Measurements from ENCODE around the gene PRSS8. TPM values are rescaled to one million over a fixed set of nuclear protein-coding genes. Genes with fewer than 3 reads are reported as not detected.

Gene PRSS8
- total RNA-seq, 5 donors from 2014 or later (not counting 1 experiment from before 2014, with no cell fraction given): 0.43 to 1.1 (median 0.55) TPM; not detected in 2

DNA sequence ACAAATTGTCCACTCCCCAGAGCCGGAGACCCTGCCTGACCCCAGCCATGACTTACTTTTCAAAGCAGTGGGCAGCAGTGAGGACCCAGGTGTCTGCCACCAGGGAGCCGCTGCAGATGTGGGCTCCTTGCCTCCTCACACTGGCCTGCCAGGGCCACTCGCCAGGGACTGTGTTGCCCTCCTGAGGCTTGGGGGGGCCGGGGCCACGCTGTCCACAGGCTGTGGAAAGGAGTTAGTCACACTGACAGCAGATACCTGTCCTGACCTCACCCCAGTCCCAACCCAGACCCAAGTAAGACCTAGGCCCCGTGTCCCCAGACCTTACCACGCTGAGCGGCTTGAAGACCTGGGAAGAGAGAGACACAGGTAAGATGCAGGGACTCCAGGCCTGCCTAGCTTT lies 48.0 kb downstream of the PRSS8 start:
- DNase-seq: no peak
- H3K27ac Mint-ChIP-seq: no peak overlapping the region
- H3K36me3 ChIP-seq (ENCODE audit: control insufficient read depth in 2 of 2, extremely low read depth in 1 of 2, insufficient read depth in 1 of 2, low read length in 1 of 2): peaks cover 11 to 55% of the 10 kb centered on the region in 2 donors
- no peaks in the 10 kb centered on the region for H3K9me3 Mint-ChIP-seq
- no peak overlapping the region for H3K27ac ChIP-seq (ENCODE audit: low read length)
- H3K4me1 ChIP-seq (ENCODE audit: control insufficient read depth in 1 of 2, extremely low read depth in 1 of 2, insufficient read depth in 2 of 2, low read length in 2 of 2): peaks cover 0 to 2% of the 10 kb centered on the region in 2 experiments
- POLR2A ChIA-PET: no interaction called here
- H3K9me3 ChIP-seq: no peaks in the 10 kb centered on the region
- H3K27me3 Mint-ChIP-seq: no peaks in the 10 kb centered on the region
- no peak for ATAC-seq (replicated peaks in 1 of 4)
- H3K36me3 Mint-ChIP-seq: peaks cover 12% of the 10 kb centered on the region
- no peak overlapping the region for H3K4me3 Mint-ChIP-seq
- 96% methylated on average over 3 of the region's 8 CpGs for WGBS (ENCODE audit: insufficient coverage)
- no peaks in the 10 kb centered on the region for H3K27me3 ChIP-seq (replicated peaks in 1 of 2; ENCODE audit: control insufficient read depth in 2 of 2, extremely low read depth in 1 of 2, insufficient read depth in 2 of 2, low read length in 1 of 2)
- H3K4me3 ChIP-seq (ENCODE audit: control insufficient read depth in 1 of 2, extremely low read depth in 1 of 2, low read length in 1 of 2): no peak overlapping the region
- H3K4me1 Mint-ChIP-seq: peaks cover 2 to 13% (median 6%) of the 10 kb centered on the region in 3 donors
- CTCF ChIA-PET: no interaction called here

DNA sequence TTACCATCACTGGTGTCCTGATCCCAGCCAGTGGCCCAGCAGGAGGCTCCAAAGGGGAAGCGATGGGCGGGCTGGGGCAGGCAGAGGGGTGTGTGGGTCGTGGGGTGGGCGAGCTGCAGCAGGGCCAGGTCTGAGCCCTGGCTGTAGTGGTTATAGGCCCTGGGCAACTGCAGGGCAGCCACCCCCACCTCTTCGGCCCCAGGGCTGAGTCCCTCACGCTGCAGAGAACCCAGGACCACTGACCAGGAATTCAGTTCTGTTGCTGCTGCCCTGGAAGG lies 49.0 kb downstream of the PRSS8 start:
- no peak overlapping the region for H3K27ac ChIP-seq (ENCODE audit: low read length)
- 100% methylated on average over 2 of the region's 6 CpGs for WGBS (ENCODE audit: insufficient coverage)
- no peaks in the 10 kb centered on the region for H3K27me3 Mint-ChIP-seq
- no peak overlapping the region for H3K4me3 ChIP-seq (ENCODE audit: control insufficient read depth in 1 of 2, extremely low read depth in 1 of 2, low read length in 1 of 2)
- ATAC-seq (replicated peaks in 1 of 4) (no peak), DNase-seq (no peak)
- no peaks in the 10 kb centered on the region for H3K9me3 Mint-ChIP-seq
- H3K27me3 ChIP-seq (replicated peaks in 1 of 2; ENCODE audit: control insufficient read depth in 2 of 2, extremely low read depth in 1 of 2, insufficient read depth in 2 of 2, low read length in 1 of 2): no peaks in the 10 kb centered on the region
- H3K36me3 Mint-ChIP-seq: peaks cover 15% of the 10 kb centered on the region
- no peak overlapping the region for H3K27ac Mint-ChIP-seq
- peaks cover 11 to 61% of the 10 kb centered on the region in 2 donors for H3K36me3 ChIP-seq (ENCODE audit: control insufficient read depth in 2 of 2, extremely low read depth in 1 of 2, insufficient read depth in 1 of 2, low read length in 1 of 2)
- ChIA-PET POLR2A (no interaction called here), CTCF (no interaction called here)
- H3K4me1 Mint-ChIP-seq: peaks cover 4 to 22% (median 11%) of the 10 kb centered on the region in 3 donors
- H3K4me3 Mint-ChIP-seq: no peak overlapping the region
- no peaks in the 10 kb centered on the region for H3K9me3 ChIP-seq
- peaks cover 0 to 10% of the 10 kb centered on the region in 2 experiments for H3K4me1 ChIP-seq (ENCODE audit: control insufficient read depth in 1 of 2, extremely low read depth in 1 of 2, insufficient read depth in 2 of 2, low read length in 2 of 2)

DNA sequence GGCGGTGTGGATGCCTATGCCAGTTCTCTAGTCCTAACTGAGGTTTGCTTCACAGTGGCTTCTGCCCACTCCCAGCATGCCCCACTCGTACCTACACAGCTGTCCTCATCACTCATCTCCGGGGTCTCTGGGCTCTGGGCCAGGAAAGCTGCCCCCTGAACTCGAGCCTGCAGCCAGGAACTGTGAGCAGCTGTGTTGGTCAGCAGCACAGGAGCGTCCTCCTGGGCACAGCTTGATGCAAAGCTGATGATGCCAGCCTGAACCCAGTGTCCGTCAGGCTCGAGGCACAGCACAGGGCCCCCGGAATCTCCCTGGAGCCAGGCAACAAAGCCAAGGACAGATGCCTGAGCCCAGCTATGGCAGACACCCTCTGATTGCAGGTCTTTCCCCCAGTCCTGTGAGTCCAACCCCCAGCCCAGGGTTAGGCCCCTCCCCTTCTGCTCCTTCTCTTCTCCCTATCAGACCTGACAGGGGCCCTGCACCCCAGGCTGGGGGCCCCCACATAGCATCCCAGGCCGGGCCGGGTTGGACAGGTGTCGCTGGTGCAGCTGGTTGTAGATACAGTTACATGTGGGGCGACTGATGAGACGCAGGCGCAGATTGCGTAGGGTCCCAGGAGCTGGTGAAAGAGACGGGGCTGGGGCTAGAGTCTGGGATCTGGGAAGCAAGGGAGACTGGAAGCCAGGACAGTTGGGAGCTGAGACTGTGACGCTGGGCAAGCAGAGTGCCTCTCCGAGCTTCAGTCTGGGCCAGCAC lies 49.5 kb downstream of the PRSS8 start:
- 97% methylated on average over 18 of the region's 18 CpGs for WGBS (ENCODE audit: insufficient coverage)
- ATAC-seq (replicated peaks in 1 of 4) (no peak), DNase-seq (no peak)
- Histone ChIP-seq H3K4me1 (ENCODE audit: control insufficient read depth in 1 of 2, extremely low read depth in 1 of 2, insufficient read depth in 2 of 2, low read length in 2 of 2) (peaks cover 0 to 15% of the 10 kb centered on the region in 2 experiments), H3K36me3 (ENCODE audit: control insufficient read depth in 2 of 2, extremely low read depth in 1 of 2, insufficient read depth in 1 of 2, low read length in 1 of 2) (peaks cover 13 to 64% of the 10 kb centered on the region in 2 donors), H3K27me3 (replicated peaks in 1 of 2; ENCODE audit: control insufficient read depth in 2 of 2, extremely low read depth in 1 of 2, insufficient read depth in 2 of 2, low read length in 1 of 2) (no peaks in the 10 kb centered on the region), H3K4me3 (ENCODE audit: control insufficient read depth in 1 of 2, extremely low read depth in 1 of 2, low read length in 1 of 2) (no peak overlapping the region), H3K27ac (ENCODE audit: low read length) (no peak overlapping the region), H3K9me3 (no peaks in the 10 kb centered on the region)
- Mint-ChIP-seq H3K9me3 (no peaks in the 10 kb centered on the region), H3K4me1 (peaks cover 4 to 26% (median 11%) of the 10 kb centered on the region in 3 donors), H3K27ac (no peak overlapping the region), H3K36me3 (peaks cover 13% of the 10 kb centered on the region), H3K27me3 (no peaks in the 10 kb centered on the region), H3K4me3 (no peak overlapping the region)
- ChIA-PET CTCF (no interaction called here), POLR2A (no interaction called here)

DNA sequence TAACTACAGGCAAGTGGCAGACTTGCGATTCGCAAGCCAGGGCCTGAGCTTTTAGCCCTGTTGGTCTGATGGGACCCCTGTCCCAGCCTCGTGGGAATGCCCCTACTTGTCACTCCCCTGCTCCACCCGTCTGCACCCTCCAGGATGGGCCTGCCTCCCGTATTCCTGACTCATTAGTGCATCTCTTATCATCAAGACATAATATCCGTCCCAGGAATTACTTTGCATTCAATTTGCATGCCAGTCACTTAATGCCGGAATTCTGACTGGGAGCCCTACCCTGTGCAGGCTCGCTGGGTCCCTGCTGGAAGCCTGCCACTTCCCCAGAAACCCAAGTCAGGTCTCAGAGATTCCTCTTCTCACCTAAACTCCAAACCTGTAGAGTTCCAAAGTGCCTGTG lies 50.1 kb downstream of the PRSS8 start:
- Histone ChIP-seq H3K36me3 (ENCODE audit: control insufficient read depth in 2 of 2, extremely low read depth in 1 of 2, insufficient read depth in 1 of 2, low read length in 1 of 2) (peaks cover 15 to 64% of the 10 kb centered on the region in 2 donors), H3K27me3 (replicated peaks in 1 of 2; ENCODE audit: control insufficient read depth in 2 of 2, extremely low read depth in 1 of 2, insufficient read depth in 2 of 2, low read length in 1 of 2) (no peaks in the 10 kb centered on the region), H3K27ac (ENCODE audit: low read length) (no peak overlapping the region), H3K9me3 (no peaks in the 10 kb centered on the region), H3K4me1 (ENCODE audit: control insufficient read depth in 1 of 2, extremely low read depth in 1 of 2, insufficient read depth in 2 of 2, low read length in 2 of 2) (peaks cover 0 to 21% of the 10 kb centered on the region in 2 experiments), H3K4me3 (ENCODE audit: control insufficient read depth in 1 of 2, extremely low read depth in 1 of 2, low read length in 1 of 2) (no peak overlapping the region)
- Mint-ChIP-seq H3K9me3 (no peaks in the 10 kb centered on the region), H3K27me3 (no peaks in the 10 kb centered on the region), H3K36me3 (peaks cover 10% of the 10 kb centered on the region), H3K4me1 (peaks cover 9 to 29% (median 17%) of the 10 kb centered on the region in 3 donors), H3K4me3 (no peak overlapping the region), H3K27ac (no peak overlapping the region)
- DNase-seq (no peak), ATAC-seq (replicated peaks in 1 of 4) (no peak)
- WGBS (ENCODE audit: insufficient coverage): 92% methylated on average over 8 of the region's 8 CpGs
- CTCF ChIA-PET: no interaction called here
- POLR2A ChIA-PET: no interaction called here

DNA sequence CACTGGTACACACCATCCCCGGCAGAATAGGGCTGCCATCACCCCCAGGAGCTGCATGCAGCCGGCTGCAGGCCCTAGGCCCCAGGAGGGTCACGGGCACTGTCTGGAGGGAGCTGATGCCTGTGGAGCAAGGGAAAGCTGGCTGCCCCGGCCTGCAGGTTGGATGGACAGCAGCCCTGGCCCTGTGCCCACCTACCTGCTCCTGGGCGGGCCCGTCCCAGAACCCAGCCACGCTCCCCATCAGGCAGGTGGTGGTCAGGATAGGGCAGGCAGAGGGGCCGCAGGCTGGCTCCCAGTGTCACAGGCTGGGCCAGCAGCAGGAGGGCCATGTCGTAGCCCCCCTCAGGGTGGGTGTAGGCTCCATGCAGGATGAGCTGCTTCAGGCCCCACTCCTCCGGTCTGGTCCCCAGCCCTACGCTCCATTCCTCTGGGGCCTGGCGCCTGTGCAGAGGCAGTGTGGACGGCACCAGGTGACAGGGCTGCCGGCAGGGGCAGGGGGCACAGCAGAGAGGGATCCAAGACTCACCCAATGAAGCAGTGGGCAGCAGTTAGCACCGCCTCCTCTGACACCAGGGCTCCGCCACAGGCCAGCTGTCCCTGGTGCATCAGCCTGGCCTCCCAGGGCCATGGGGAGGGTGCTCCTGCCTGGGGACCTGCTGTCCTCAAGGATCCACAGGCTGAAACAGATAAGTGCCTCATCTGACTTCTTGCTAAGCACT lies 50.8 kb downstream of the PRSS8 start:
- peaks cover 11% of the 10 kb centered on the region for H3K36me3 Mint-ChIP-seq

DNA sequence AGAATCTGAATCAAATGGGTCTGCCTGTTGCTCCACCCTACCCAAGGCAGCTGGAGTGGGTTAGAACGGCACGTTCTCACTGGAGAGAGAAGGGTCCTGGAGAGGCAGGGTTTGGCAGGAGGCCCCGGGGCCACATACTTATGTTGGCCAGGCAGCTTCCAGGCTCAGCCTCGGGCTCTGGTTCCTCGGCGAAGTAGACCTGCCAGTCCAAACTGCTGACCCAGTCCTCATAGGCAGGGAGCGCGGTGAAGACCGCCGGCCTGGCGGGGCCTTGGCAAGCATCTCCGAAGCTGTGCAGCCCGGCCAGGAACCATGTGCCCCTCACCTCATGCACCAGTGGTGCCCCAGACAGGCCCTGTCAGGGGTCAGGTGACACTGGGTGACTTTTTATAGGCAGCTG lies 51.5 kb downstream of the PRSS8 start:
- DNase-seq (no peak), ATAC-seq (replicated peaks in 1 of 4) (no peak)
- peaks cover 22 to 70% of the 10 kb centered on the region in 2 donors for H3K36me3 ChIP-seq (ENCODE audit: control insufficient read depth in 2 of 2, extremely low read depth in 1 of 2, insufficient read depth in 1 of 2, low read length in 1 of 2)
- H3K36me3 Mint-ChIP-seq: peaks cover 18% of the 10 kb centered on the region
- H3K9me3 Mint-ChIP-seq: no peaks in the 10 kb centered on the region
- peaks cover 13 to 29% (median 21%) of the 10 kb centered on the region in 3 donors for H3K4me1 Mint-ChIP-seq
- no peaks in the 10 kb centered on the region for H3K9me3 ChIP-seq
- POLR2A ChIA-PET: interaction anchor here in 1 of 2 donors (0.7 kb wide), 1 partner anchor 10 kb away, joined by 3 read pairs; no protein-coding TSS in a partner anchor
- no peak overlapping the region for H3K27ac ChIP-seq (ENCODE audit: low read length)
- no peaks in the 10 kb centered on the region for H3K27me3 Mint-ChIP-seq
- H3K27ac Mint-ChIP-seq: no peak overlapping the region
- H3K4me3 ChIP-seq (ENCODE audit: control insufficient read depth in 1 of 2, extremely low read depth in 1 of 2, low read length in 1 of 2): no peak overlapping the region
- 96% methylated on average over 13 of the region's 13 CpGs for WGBS (ENCODE audit: insufficient coverage)
- CTCF ChIA-PET: no interaction called here
- H3K4me3 Mint-ChIP-seq: no peak overlapping the region
- peaks cover 0 to 34% of the 10 kb centered on the region in 2 experiments for H3K4me1 ChIP-seq (ENCODE audit: control insufficient read depth in 1 of 2, extremely low read depth in 1 of 2, insufficient read depth in 2 of 2, low read length in 2 of 2)
- H3K27me3 ChIP-seq (replicated peaks in 1 of 2; ENCODE audit: control insufficient read depth in 2 of 2, extremely low read depth in 1 of 2, insufficient read depth in 2 of 2, low read length in 1 of 2): no peaks in the 10 kb centered on the region

More for the DNA sequence above, 50.8 kb downstream of the PRSS8 start:
- H3K27ac Mint-ChIP-seq: no peak overlapping the region
- no peak for ATAC-seq (replicated peaks in 1 of 4)
- WGBS (ENCODE audit: insufficient coverage): over 99% methylated on average over 16 of the region's 16 CpGs
- CTCF ChIA-PET: no interaction called here
- H3K27me3 ChIP-seq (replicated peaks in 1 of 2; ENCODE audit: control insufficient read depth in 2 of 2, extremely low read depth in 1 of 2, insufficient read depth in 2 of 2, low read length in 1 of 2): no peaks in the 10 kb centered on the region
- H3K4me3 Mint-ChIP-seq: no peak overlapping the region
- H3K9me3 Mint-ChIP-seq: no peaks in the 10 kb centered on the region
- peaks cover 0 to 26% of the 10 kb centered on the region in 2 experiments for H3K4me1 ChIP-seq (ENCODE audit: control insufficient read depth in 1 of 2, extremely low read depth in 1 of 2, insufficient read depth in 2 of 2, low read length in 2 of 2)
- peaks cover 22 to 66% of the 10 kb centered on the region in 2 donors for H3K36me3 ChIP-seq (ENCODE audit: control insufficient read depth in 2 of 2, extremely low read depth in 1 of 2, insufficient read depth in 1 of 2, low read length in 1 of 2)
- H3K27ac ChIP-seq (ENCODE audit: low read length): no peak overlapping the region
- H3K27me3 Mint-ChIP-seq: no peaks in the 10 kb centered on the region
- peaks cover 9 to 29% (median 19%) of the 10 kb centered on the region in 3 donors for H3K4me1 Mint-ChIP-seq
- H3K4me3 ChIP-seq (ENCODE audit: control insufficient read depth in 1 of 2, extremely low read depth in 1 of 2, low read length in 1 of 2): no peak overlapping the region
- POLR2A ChIA-PET: interaction anchor here in 1 of 2 donors (0.5 to 0.7 kb wide), 2 partner anchors 9 to 707 kb away, joined by 3 to 4 read pairs; no protein-coding TSS in a partner anchor
- H3K9me3 ChIP-seq: no peaks in the 10 kb centered on the region
- DNase-seq: no peak
